Right renal pelvis (tissue), 4 donors: ENCODE measurements around the gene PCDHGA4. TPM values are rescaled to one million over a fixed set of nuclear protein-coding genes. Genes with fewer than 3 reads are reported as not detected.
"Not testable (repeated sequence)": the region's sequence is repeated elsewhere in the genome, so short reads cannot be mapped to it uniquely, and the experiment has no call there.

Experiments
- DNase-seq, 4 donors: peaks; one replicate each; pipeline ENCODE4 v3.0.0-alpha.2; 2013; ENCODE audit warnings: low read depth in 4 of 4, low spot score in 3 of 4, missing footprints in 1 of 4
- polyA plus RNA-seq, 4 donors: library from polyadenylated mRNA; unstranded; fragments of 120-200 nt; gene quantifications; one replicate each; pipeline ENCODE4 v1.2.1, GENCODE V29; 2013; ENCODE audit not compliant: insufficient read length in 4 of 4

PCDHGA4 gene
- polyA plus RNA-seq, 4 donors = 2.3 to 3.1 (median 2.5) TPM

DNA sequence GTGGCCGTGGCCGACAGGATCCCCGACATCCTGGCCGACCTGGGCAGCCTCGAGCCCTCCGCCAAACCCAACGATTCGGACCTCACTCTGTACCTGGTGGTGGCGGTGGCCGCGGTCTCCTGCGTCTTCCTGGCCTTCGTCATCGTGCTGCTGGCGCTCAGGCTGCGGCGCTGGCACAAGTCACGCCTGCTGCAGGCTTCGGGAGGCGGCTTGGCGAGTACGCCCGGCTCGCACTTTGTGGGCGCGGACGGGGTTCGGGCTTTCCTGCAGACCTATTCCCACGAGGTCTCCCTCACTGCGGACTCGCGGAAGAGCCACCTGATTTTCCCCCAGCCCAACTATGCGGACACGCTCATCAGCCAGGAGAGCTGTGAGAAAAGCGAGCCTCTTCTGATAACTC, 8.8 kb upstream of the PCDHGA4 start:
- not testable (repeated sequence) for DNase-seq

DNA sequence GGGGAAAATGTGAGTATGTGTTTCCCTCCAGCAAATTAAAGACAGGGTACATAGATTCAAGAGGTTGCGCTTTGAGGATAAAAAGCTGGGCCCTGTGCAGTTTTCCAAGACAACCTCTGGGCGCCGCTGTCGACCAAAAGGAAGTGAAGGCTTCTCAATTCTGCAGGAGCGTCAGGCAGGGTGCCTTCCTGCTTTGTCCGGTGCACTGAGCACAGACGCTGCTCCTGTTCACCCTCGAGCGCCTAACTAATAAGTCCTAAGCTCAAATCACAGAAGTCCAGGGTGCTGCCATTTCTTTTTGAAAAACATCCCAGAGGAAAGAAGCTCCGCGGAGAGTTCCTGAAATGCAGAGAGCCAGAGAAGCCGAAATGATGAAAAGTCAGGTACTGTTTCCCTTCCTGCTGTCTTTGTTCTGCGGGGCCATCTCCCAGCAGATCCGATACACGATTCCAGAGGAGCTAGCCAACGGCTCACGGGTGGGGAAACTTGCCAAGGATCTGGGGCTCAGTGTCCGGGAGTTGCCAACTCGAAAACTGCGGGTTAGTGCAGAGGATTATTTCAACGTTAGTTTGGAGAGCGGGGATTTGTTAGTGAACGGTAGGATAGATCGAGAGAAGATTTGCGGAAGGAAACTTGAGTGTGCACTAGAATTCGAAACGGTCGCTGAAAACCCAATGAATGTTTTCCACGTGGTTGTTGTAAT, 4.8 kb upstream of the PCDHGA4 start, which contains the start of gene PCDHGB1:
Gene PCDHGB1 (plus strand): TSS at position 183 of the 703 bp plus-strand sequence. CDS start 162 bp downstream, at position 345.
- no peak for DNase-seq

DNA sequence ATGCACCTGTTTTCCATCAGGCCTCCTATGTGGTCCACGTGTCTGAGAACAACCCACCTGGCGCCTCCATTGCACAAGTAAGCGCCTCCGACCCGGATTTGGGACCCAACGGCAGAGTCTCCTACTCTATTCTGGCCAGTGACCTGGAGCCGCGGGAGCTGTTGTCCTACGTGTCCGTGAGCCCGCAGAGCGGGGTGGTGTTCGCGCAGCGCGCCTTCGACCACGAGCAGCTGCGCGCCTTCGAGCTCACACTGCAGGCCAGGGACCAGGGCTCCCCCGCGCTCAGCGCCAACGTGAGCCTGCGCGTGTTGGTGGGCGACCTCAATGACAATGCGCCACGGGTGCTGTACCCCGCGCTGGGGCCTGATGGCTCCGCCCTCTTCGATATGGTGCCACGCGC, 3.2 kb upstream of the PCDHGA4 start:
- no peak for DNase-seq

DNA sequence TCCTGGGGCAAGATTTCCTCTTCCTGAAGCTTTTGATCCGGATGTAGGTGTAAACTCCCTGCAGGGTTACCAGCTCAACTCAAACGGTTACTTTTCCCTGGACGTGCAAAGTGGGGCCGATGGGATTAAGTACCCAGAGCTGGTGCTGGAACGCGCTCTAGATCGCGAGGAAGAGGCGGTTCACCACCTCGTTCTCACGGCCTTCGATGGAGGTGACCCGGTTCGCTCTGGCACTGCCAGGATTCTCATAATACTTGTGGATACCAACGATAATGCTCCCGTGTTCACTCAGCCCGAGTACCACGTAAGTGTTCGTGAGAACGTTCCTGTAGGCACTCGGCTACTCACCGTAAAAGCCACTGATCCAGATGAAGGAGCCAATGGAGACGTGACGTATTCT, 820 bp downstream of the PCDHGA4 start:
- DNase-seq = no peak

DNA sequence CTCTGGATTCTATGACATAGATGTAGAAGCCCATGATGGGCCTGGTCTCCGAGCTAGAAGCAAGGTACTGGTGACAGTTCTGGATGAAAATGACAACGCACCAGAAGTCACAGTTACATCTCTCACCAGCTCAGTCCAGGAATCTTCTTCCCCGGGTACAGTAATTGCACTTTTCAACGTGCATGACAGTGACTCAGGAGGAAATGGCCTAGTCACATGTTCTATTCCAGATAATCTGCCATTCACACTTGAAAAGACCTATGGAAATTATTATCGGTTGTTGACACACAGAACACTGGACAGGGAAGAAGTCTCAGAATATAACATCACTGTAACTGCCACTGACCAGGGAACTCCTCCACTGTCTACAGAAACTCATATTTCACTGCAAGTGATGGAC, 1.3 kb downstream of the PCDHGA4 start:
- DNase-seq = no peak

DNA sequence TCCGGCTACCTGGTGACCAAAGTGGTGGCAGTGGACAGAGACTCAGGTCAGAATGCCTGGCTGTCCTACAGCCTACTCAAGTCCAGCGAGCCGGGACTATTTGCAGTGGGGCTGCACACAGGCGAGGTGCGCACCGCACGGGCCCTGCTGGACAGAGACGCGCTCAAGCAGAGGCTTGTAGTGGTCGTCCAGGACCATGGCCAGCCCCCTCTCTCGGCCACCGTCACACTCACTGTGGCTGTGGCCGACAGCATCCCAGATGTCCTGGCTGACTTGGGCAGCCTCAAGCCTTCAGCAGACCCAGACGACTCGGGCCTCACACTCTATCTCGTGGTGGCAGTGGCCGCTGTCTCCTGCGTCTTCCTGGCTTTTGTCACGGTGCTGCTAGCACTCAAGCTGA, 2.1 kb downstream of the PCDHGA4 start:
- DNase-seq = no peak

DNA sequence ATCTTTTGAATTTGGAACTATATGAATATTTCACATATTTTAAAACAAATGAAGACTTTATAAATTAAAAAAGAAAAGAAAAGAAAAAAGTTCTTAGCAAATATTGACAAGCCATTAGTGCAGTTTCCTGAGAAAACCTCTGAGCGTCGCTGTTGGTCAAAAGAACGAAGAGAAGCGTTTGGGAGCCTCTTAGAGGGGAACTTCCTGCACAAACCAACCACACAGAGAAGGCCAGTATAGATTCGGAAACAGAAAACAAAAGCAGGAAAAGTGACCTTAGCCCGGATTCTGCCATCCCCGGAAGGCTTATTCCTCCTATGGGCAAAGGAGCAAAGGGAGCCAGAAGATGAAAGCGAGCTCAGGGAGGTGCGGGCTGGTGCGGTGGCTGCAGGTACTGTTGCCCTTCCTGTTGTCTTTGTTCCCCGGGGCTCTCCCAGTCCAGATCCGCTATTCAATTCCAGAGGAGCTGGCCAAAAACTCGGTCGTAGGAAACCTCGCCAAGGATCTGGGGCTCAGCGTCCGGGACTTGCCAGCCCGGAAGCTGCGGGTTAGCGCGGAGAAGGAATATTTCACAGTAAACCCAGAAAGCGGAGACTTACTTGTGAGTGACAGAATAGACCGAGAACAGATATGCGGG, 5.1 kb downstream of the PCDHGA4 start, which contains the start of gene PCDHGB2:
Gene PCDHGB2 (plus strand): TSS at position 205 of the 637 bp plus-strand sequence. CDS start 142 bp downstream, at position 347.
- DNase-seq = no peak

DNA sequence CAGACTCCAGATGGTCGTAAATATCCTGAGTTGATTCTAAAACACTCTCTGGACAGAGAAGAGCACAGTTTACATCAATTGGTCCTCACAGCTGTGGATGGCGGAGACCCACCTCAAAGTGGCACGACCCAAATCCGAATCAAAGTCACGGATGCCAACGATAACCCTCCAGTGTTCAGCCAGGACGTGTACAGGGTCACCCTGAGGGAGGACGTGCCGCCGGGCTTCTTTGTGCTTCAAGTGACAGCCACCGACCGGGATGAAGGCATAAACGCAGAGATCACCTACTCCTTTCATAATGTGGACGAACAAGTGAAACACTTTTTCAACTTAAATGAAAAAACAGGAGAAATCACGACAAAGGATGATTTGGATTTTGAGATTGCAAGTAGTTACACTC, 5.9 kb downstream of the PCDHGA4 start:
- no peak for DNase-seq

DNA sequence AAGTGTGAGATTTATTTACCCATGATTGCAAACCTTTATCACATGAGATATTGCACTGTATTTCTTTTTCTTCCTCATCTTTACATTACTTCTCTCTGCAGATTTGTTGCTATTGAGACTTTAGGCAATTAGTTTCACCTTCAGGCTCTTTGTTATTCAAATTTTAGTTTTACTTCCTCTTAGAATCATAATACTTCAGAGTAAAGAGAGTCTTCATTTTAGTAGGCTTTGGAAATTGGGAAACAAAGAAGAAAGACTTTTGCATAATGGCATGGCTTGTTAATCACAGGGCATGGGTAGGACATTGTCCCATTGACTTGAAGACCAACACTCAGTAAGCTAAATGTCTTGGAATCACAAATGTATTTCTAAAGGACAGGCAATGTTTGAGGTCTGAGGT, 7.9 kb downstream of the PCDHGA4 start:
- no peak for DNase-seq

DNA sequence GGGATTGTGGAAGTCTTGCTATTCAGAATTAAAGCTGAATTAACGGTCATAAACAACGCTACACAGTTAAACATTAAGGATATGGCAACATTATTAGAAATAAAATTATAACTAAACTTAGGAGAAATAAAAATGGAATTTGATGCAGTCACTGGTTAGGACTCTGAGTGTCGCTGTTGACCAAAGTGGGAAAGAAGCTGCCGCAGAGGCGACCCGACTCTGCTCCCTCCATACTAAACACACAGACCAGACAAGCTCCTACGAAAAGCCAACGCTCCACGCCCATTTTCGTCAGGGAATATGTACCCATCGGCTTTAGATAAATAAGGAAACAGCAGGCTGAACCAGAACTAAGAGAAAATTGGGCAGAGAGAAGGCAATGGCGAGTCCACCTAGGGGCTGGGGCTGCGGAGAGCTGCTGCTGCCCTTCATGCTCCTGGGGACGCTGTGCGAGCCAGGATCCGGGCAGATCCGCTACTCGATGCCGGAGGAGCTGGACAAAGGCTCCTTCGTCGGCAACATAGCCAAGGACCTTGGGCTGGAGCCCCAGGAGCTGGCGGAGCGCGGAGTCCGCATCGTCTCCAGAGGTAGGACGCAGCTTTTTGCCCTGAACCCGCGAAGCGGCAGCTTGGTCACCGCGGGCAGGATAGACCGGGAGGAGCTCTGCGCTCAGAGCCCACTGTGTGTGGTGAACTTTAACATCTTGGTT, 9.3 kb downstream of the PCDHGA4 start, which contains the start of gene PCDHGA5:
Gene PCDHGA5 (plus strand): TSS at position 211 of the 709 bp plus-strand sequence. CDS start 169 bp downstream, at position 380.
- DNase-seq = no peak

DNA sequence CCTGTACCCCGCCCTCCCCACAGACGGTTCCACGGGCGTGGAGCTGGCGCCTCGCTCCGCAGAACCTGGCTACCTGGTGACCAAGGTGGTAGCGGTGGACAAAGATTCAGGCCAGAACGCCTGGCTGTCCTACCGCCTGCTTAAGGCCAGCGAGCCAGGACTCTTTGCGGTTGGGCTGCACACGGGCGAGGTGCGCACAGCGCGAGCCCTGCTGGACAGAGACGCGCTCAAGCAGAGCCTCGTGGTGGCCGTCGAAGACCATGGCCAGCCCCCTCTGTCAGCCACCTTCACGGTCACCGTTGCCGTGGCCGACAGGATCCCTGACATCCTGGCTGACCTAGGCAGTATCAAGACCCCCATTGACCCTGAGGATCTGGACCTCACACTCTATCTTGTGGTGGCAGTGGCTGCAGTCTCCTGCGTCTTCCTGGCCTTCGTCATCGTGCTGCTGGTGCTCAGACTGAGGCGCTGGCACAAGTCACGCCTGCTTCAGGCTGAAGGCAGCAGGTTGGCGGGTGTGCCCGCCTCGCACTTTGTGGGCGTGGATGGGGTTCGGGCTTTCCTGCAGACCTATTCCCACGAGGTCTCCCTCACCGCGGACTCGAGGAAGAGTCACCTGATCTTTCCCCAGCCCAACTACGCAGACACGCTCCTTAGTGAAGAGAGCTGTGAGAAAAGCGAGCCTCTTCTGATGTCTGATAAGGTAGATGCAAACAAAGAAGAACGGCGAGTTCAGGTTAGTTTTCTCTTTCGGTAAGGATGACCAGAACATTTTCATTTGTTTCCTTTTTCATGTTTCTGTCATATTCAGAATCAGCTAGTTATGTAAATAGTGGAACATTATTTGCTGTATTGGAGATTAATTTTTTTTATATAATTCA, 11.4 kb downstream of the PCDHGA4 start:
- DNase-seq = no peak

DNA sequence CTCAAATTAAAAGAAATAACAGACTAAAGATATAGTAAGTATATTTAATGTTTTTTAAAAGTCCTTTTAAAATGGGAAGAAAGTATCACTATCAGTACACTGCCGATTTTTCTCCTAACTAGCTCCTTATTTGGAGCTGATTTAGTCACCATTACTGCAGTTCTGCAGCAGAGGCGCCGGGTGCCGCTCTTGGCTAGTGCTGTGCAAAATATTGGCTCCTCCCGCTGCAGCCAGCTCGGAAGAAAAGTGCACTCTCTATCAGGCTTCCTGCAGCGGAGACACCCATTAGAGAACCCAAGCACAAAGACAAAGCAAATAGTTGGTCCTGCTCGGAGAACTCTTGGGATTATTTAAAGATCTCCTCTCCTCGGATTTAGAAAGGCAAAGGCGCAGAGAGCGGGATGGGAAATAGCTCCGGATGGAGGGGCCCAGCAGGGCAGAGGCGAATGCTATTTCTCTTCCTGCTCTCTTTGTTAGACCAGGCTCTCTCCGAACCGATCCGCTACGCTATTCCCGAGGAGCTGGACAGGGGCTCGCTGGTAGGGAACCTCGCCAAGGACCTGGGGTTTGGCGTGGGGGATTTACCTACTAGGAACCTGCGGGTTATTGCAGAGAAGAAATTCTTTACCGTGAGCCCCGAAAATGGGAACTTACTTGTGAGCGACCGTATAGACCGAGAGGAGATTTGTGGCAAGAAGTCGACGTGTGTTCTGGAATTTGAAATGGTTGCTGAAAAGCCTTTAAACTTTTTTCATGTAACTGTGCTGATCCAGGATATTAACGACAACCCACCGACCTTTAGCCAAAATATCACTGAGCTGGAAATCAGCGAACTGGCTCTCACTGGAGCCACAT, 15.4 kb downstream of the PCDHGA4 start, which contains the start of gene PCDHGB3:
Gene PCDHGB3 (plus strand): TSS at position 249 of the 855 bp plus-strand sequence. CDS start 153 bp downstream, at position 402.
- no peak for DNase-seq

DNA sequence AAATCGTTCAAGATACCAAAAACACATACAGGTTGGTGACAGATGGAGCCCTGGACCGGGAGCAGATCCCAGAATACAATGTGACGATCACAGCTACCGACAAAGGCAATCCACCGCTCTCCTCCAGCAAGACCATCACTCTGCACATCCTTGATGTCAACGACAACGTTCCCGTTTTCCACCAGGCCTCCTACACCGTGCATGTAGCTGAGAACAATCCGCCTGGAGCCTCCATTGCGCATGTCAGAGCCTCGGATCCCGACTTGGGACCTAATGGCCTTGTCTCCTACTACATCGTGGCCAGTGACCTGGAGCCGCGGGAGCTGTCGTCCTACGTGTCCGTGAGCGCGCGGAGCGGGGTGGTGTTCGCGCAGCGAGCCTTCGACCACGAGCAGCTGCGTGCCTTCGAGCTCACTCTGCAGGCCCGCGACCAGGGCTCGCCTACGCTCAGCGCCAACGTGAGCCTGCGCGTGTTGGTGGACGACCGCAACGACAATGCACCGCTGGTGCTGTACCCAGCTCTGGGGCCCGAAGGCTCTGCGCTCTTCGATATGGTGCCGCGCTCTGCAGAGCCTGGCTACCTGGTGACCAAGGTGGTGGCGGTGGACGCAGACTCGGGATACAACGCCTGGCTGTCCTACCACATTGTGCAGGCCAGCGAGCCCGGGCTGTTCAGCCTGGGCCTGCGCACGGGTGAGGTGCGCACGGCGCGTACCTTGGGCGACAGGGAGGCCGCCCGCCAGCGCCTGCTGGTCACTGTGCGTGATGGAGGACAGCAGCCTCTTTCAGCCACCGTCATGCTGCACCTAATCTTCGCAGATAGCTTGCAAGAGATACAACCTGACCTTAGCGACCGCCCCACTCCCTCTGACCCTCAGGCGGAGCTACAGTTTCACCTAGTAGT, 17.0 kb downstream of the PCDHGA4 start:
- DNase-seq = no peak

DNA sequence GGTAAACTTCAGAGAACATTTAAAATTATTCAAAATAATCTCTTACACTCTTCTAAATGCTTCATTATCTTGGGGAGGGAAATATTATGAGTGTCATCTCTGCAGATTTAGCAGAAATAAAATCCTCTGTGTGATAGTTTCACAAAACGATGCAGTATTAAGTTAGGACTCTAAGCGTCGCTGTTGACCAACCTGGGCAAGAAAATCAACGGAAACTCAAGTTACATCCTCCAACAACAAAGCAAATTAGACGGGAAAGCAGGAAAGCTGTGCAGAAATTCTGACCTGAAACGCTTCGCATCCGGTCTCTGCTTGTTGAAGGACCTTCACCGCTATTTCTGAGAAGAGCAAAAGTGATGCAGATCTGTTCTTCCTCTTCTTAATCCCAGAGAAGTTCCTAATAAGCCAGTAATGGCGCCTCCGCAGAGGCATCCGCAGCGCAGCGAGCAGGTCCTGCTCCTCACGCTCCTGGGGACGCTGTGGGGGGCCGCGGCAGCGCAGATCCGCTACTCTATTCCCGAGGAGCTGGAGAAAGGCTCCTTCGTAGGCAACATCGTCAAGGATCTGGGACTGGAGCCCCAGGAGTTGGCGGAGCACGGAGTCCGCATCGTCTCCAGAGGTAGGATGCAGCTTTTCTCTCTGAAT, 19.0 kb downstream of the PCDHGA4 start, which contains the start of gene PCDHGA6:
Gene PCDHGA6 (plus strand): TSS at position 219 of the 645 bp plus-strand sequence. CDS start 193 bp downstream, at position 412.
- no peak for DNase-seq

DNA sequence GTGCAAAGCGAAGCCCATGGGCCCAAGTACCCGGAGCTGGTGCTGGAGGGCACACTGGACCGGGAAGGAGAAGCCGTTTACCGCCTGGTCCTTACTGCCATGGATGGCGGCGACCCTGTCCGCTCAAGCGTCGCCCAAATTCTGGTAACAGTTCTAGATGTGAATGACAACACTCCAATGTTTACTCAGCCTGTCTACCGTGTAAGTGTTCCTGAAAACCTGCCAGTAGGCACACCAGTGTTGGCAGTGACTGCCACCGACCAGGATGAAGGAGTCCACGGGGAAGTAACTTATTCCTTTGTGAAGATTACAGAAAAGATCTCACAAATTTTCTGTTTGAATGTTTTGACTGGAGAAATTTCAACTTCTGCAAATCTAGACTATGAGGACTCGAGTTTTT, 19.8 kb downstream of the PCDHGA4 start:
- no peak for DNase-seq

DNA sequence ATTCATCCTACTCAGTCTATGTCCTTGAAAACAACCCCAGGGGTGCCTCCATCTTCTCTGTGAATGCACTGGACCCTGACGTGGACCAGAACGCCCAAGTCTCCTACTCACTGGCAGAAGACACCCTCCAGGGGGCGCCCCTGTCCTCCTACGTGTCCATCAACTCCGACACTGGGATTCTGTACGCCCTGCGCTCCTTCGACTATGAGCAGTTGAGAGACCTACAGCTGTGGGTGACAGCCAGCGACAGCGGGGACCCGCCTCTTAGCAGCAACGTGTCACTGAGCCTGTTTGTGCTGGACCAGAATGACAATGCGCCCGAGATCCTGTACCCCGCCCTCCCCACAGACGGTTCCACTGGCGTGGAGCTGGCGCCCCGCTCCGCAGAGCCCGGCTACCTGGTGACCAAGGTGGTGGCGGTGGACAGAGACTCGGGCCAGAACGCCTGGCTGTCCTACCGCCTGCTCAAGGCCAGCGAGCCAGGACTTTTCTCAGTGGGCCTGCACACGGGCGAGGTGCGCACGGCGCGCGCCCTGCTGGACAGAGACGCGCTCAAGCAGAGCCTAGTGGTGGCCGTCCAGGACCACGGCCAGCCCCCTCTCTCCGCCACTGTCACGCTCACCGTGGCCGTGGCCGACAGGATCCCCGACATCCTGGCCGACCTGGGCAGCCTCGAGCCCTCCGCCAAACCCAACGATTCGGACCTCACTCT, 20.8 kb downstream of the PCDHGA4 start:
- DNase-seq = not testable (repeated sequence)
